H1 (cell line): ENCODE data around the gene ESYT1. TPM values are rescaled to one million over a fixed set of nuclear protein-coding genes. Genes with fewer than 3 reads are reported as not detected.

Source experiments
- CEBPB ChIP-seq: IDR thresholded peaks from 2 replicates; pipeline ENCODE4 v1.6.1; 2012; ENCODE audit warnings: low read depth, low read length
- CHD1 ChIP-seq: IDR thresholded peaks from 2 replicates; pipeline ENCODE4 v1.6.1; 2012; ENCODE audit warnings: low read depth, low read length, improper control_type of control experiment
- CHD2 ChIP-seq: IDR thresholded peaks from 2 replicates; pipeline ENCODE4 v1.6.1; 2012; ENCODE audit warnings: low read length, improper control_type of control experiment
- CHD7 ChIP-seq: fragments of 300-600 bp; sonication (generic); IDR thresholded peaks from 2 replicates; pipeline ENCODE4 v1.7.1; 2012; ENCODE audit warnings: low read length, moderate library complexity, mild to moderate bottlenecking, inconsistent platforms; ENCODE audit not compliant: insufficient replicate concordance
- GABPA ChIP-seq: IDR thresholded peaks from 2 replicates; pipeline ENCODE4 v1.6.1; 2011; ENCODE audit warnings: mild to moderate bottlenecking, low read length, moderate library complexity, borderline replicate concordance; ENCODE audit not compliant: insufficient read depth
- HDAC2 ChIP-seq, 2 experiments: fragments of 300-600 bp in 1 of 2; sonication (generic) in 1 of 2; IDR thresholded peaks; 2 replicates each; pipeline ENCODE4 v1.6.1; 2011 to 2012; ENCODE audit warnings: low read depth in 2 of 2, low read length in 2 of 2, mild to moderate bottlenecking in 2 of 2, moderate library complexity in 2 of 2, borderline replicate concordance in 1 of 2, inconsistent platforms in 1 of 2
- PHF8 ChIP-seq: fragments of 200-600 bp; sonication (generic); conservative IDR thresholded peaks from 2 replicates; pipeline ENCODE4 v1.7.1; 2012; ENCODE audit warnings: low read depth, mild to moderate bottlenecking, inconsistent platforms, low read length, moderate library complexity
- SIN3A ChIP-seq, 2 experiments: IDR thresholded peaks in 1 of 2; conservative IDR thresholded peaks in 1 of 2; 2 replicates each; pipeline ENCODE4 v1.6.1; 2011 to 2012; ENCODE audit warnings: low read length in 2 of 2, improper control_type of control experiment in 1 of 2, low read depth in 1 of 2, mild to moderate bottlenecking in 1 of 2
- TAF7 ChIP-seq: optimal IDR thresholded peaks from 2 replicates; pipeline ENCODE3; 2011; ENCODE audit warnings: low read depth, mild to moderate bottlenecking, inconsistent platforms, low read length, moderate library complexity, borderline replicate concordance
- ZNF274 ChIP-seq: IDR thresholded peaks from 2 replicates; pipeline ENCODE4 v1.7.0; 2012; ENCODE audit warnings: low read length, borderline replicate concordance; ENCODE audit errors: extremely low read depth
- polyA plus RNA-seq, 7 experiments: library from polyadenylated mRNA; depleted of rRNA in 3 of 7; stranded (reverse) in 5 of 7; unstranded in 2 of 7; fragments of >200 nt in 5 of 7; fragments of 200-250 nt in 2 of 7; gene quantifications; 1 replicate in 5 of 7; 2 replicates in 1 of 7; 4 replicates in 1 of 7; pipeline versions ENCODE4 v1.2.1 to v1.2.3, GENCODE V29; 2011 to 2013; ENCODE audit warnings: missing spikeins in 2 of 7, mixed read lengths in 2 of 7
- total RNA-seq: library from RNA; stranded (reverse); fragmentation: NEBNext Ultra II Directional; extraction: Animal tissue kit (Norgen Biotek cat#: 25700); gene quantifications from 2 replicates; pipeline ENCODE4 v1.2.1, GENCODE V29; 2021

ESYT1 gene
- total and polyA plus RNA-seq, 2 of the 8 experiments (the other 6 are each of a cell fraction or from before 2014, with no cell fraction given) = 86.9 to 165 TPM

GRCh38 chr12:56137853-56138571, 9.9 kb downstream of the ESYT1 start (continued):
- TF ChIP-seq CHD7 (no peak), TAF7 (no peak), GABPA (no peak), ZNF274 (no peak), CEBPB (no peak), HDAC2 (IDR thresholded peaks at IDR 0.05; ENCODE audit: borderline replicate concordance in 1 of 2, low read depth in 2 of 2, low read length in 2 of 2) (no peak), PHF8 (no peak), CHD2 (no peak), CHD1 (no peak), SIN3A (conservative IDR thresholded peaks at IDR 0.05 in 1 of 2, IDR thresholded peaks at IDR 0.05 in 1 of 2; ENCODE audit: low read depth in 1 of 2, low read length in 2 of 2) (no peak)
